ENCODE results near the gene SEMA5A.

GRCh38 chr5:9244417-9244816, 301.5 kb downstream of the SEMA5A start:
- TF ChIP-seq SP1 (CRISPR knock-in tag; conservative IDR thresholded peaks at IDR 0.05), result no peak
- no peak for TF ChIP-seq CTCF (IDR thresholded peaks at IDR 0.05)
- no peak for TF ChIP-seq ETV6 (CRISPR knock-in tag; IDR thresholded peaks at IDR 0.05)
- TF ChIP-seq MAX (CRISPR knock-in tag; IDR thresholded peaks at IDR 0.05), result no peak
- no peak for TF ChIP-seq JUN (CRISPR knock-in tag; IDR thresholded peaks at IDR 0.05)
- TF ChIP-seq NFYB (CRISPR knock-in tag; conservative IDR thresholded peaks at IDR 0.05; ENCODE audit: low read depth), result no peak
- no peak for TF ChIP-seq ZNF121 (CRISPR knock-in tag; IDR thresholded peaks at IDR 0.05)
- TF ChIP-seq NR1H2 (CRISPR knock-in tag; IDR thresholded peaks at IDR 0.05), result no peak
- TF ChIP-seq TEAD4 (CRISPR knock-in tag; IDR thresholded peaks at IDR 0.05), result no peak
- no peak for TF ChIP-seq ELF4 (CRISPR knock-in tag; IDR thresholded peaks at IDR 0.05; ENCODE audit: low read depth)
- no peak for TF ChIP-seq RELA (CRISPR knock-in tag; IDR thresholded peaks at IDR 0.05; ENCODE audit: borderline replicate concordance)
- TF ChIP-seq CREB1 (CRISPR knock-in tag; IDR thresholded peaks at IDR 0.05), result no peak

All from WTC11 (cell line).